ENCODE results near the gene ZNF687. TPM values are rescaled to one million over a fixed set of nuclear protein-coding genes. Genes with fewer than 3 reads are reported as not detected.

ZNF687 gene, protein sequence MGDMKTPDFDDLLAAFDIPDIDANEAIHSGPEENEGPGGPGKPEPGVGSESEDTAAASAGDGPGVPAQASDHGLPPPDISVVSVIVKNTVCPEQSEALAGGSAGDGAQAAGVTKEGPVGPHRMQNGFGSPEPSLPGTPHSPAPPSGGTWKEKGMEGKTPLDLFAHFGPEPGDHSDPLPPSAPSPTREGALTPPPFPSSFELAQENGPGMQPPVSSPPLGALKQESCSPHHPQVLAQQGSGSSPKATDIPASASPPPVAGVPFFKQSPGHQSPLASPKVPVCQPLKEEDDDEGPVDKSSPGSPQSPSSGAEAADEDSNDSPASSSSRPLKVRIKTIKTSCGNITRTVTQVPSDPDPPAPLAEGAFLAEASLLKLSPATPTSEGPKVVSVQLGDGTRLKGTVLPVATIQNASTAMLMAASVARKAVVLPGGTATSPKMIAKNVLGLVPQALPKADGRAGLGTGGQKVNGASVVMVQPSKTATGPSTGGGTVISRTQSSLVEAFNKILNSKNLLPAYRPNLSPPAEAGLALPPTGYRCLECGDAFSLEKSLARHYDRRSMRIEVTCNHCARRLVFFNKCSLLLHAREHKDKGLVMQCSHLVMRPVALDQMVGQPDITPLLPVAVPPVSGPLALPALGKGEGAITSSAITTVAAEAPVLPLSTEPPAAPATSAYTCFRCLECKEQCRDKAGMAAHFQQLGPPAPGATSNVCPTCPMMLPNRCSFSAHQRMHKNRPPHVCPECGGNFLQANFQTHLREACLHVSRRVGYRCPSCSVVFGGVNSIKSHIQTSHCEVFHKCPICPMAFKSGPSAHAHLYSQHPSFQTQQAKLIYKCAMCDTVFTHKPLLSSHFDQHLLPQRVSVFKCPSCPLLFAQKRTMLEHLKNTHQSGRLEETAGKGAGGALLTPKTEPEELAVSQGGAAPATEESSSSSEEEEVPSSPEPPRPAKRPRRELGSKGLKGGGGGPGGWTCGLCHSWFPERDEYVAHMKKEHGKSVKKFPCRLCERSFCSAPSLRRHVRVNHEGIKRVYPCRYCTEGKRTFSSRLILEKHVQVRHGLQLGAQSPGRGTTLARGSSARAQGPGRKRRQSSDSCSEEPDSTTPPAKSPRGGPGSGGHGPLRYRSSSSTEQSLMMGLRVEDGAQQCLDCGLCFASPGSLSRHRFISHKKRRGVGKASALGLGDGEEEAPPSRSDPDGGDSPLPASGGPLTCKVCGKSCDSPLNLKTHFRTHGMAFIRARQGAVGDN
- 12.6 and 16.4 TPM in 2 replicates for total RNA-seq

DNA sequence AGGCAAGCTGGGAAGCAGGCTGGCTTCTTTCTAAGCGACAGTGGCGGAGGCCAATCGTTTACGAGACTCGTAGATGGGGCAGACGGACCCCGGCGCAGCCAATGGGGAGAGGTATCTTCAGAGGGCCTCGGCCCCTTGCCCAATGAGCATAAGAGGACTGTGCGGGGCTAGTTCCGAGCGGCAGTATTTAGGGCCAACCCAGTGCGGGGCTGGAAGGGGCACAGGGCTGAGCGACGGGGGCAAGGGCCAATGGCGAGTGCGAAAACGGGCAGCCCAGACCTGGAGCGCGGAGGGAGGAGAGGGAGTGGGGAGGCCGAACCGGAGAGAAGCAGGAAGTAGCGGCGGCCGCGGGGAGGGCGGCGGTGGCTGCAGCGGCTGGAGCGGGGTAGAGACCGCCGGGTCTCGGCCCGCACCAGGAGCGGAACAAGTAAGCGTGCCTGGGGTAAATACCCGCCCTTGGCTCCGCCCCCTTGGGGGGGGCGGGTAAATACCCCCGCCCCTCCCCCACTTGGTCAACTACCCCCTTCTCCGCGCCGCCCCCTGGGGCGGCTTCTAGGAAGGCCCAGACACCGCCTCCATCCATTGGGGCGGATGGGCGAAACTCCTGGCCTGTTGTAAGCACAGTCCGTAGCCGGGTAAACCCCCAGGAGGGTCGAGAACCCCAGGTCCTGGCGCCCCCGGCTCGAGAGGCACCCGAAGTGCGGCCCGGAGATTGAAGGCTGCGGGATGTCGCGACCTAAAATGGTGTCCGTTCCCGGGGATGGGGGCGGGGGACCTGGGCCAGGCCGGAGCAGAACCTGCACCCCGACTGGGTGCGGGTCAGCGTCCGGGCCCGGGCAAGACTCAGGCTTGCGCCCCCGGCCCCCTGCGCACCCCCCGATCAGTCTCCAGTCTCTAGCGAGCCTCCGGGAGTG is at the start of gene ZNF687:
ZNF687 (plus strand) TSS at position 331 of the 914 bp plus-strand sequence. CDS start 3,993 bp downstream, outside the sequence.
- peak within 1 kb of the TSS; percentile 98 for H3K4me3 ChIP-seq (ENCODE audit: low read depth, low read length)
- peak; percentile 100 for DNase-seq (ENCODE audit: low read depth)
- TF ChIP-seq, protein P1, sequence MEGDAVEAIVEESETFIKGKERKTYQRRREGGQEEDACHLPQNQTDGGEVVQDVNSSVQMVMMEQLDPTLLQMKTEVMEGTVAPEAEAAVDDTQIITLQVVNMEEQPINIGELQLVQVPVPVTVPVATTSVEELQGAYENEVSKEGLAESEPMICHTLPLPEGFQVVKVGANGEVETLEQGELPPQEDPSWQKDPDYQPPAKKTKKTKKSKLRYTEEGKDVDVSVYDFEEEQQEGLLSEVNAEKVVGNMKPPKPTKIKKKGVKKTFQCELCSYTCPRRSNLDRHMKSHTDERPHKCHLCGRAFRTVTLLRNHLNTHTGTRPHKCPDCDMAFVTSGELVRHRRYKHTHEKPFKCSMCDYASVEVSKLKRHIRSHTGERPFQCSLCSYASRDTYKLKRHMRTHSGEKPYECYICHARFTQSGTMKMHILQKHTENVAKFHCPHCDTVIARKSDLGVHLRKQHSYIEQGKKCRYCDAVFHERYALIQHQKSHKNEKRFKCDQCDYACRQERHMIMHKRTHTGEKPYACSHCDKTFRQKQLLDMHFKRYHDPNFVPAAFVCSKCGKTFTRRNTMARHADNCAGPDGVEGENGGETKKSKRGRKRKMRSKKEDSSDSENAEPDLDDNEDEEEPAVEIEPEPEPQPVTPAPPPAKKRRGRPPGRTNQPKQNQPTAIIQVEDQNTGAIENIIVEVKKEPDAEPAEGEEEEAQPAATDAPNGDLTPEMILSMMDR (IDR thresholded peaks at IDR 0.05; ENCODE audit: insufficient read depth, low read depth, low read length), result no peak

DNA sequence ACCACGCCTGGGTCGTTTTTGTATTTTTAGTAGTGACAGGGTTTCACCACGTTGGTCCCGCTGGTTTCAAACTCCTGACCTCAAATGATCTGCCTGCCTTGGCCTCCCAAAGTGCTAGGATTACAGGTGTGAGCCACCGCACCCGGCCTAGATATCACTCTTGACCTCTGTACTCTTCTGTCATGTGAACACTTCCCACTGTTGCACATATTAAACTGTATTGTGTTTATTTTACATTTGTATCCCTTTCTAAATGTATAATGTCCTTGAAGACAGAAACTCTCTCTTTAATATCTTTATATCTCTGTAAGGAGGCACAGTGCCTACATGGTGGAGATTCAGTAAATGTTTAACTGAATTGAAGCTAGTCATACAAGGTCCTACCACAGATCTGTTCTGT is 46.9 kb upstream of the ZNF687 start:
- no peak overlapping the region for H3K4me3 ChIP-seq (ENCODE audit: low read depth, low read length)
- no peak for DNase-seq (ENCODE audit: low read depth)
- TF ChIP-seq, protein P1 (IDR thresholded peaks at IDR 0.05; ENCODE audit: insufficient read depth, low read depth, low read length), result no peak

DNA sequence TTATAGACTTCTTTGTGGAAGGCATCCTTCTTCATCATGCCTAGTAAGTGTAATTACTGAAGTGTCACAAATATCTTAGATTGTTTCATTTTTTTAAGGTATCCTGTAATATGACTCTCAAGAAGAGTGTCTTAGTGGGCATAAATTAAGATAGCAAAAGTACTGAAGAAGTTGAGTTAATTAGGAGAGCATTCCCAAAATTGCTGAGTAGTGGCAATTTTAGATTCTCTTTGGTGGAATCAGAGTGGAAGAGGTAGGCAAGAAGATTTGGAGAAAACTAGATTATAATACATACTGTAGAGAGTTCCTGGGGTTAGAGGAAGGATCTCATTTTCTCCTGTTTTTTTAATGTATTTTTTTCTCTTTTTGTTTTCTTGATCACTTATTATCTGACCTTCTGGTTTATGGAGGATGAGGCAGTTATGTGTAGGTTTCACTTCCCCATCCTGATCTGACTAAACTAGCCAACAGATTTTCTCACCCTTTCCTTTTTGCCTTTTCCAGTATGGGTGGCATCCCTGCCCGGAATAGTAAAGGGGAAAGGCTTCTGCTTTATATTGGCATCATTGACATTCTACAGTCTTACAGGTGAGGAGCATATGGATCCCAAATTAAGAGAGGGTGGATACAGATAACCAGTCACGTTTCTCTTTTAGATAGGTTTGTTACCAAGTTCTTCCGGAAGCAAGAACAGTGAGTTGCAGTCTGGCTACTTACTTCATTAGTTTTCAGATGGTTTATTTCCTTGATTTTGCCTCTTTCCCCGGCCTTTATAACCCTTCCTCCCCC is 44.2 kb upstream of the ZNF687 start:
- TF ChIP-seq, protein P1 (IDR thresholded peaks at IDR 0.05; ENCODE audit: insufficient read depth, low read depth, low read length), result no peak
- no peak overlapping the region for H3K4me3 ChIP-seq (ENCODE audit: low read depth, low read length)
- no peak for DNase-seq (ENCODE audit: low read depth)

DNA sequence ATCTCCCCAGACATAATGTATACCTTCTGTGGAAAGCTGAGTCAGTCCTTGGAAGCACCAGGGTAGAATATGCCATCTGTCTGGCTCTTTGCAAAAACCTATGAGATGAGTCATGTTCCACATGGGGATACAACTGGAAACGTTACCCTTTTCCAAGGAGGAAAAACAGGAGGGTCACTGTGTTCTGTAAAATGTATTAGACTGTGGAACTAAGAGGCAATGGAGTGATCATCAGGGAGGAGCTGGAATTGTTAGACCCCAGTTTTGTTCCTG is 43.7 kb upstream of the ZNF687 start:
- H3K4me3 ChIP-seq (ENCODE audit: low read depth, low read length), result no peak overlapping the region
- TF ChIP-seq, protein P1 (IDR thresholded peaks at IDR 0.05; ENCODE audit: insufficient read depth, low read depth, low read length), result no peak
- peak; percentile 75 for DNase-seq (ENCODE audit: low read depth)

DNA sequence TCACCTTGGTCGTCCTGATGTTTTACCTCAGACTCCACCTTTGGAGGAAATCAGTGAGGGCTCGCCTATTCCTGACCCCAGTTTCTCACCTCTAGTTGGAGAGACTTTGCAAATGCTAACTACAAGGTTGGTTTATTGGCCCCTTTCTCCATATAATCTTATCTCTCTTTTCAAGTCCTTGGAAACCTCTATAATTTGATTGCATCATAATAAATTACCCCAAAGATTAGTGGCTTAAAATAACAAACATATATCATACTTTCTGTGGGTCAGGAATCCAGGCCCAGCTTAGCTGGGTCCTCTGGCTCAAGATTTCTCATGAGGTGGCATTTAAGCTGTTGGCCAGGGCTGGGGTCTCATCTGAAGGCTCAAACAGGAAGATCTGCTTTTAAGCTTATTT is 39.7 kb upstream of the ZNF687 start:
- H3K4me3 ChIP-seq (ENCODE audit: low read depth, low read length), result no peak overlapping the region
- no peak for DNase-seq (ENCODE audit: low read depth)
- TF ChIP-seq, protein P1 (IDR thresholded peaks at IDR 0.05; ENCODE audit: insufficient read depth, low read depth, low read length), result no peak
